Skin of body (tissue), 2 donors: Measurements from ENCODE around the gene HPSE2. TPM values are rescaled to one million over a fixed set of nuclear protein-coding genes. Genes with fewer than 3 reads are reported as not detected.
A peak's percentile ranks its signal among the peaks of the same experiment; 100 is the strongest.

Source experiments
- DNase-seq: peaks from one replicate; lab custom pipeline; 2025; lab: John Stamatoyannopoulos, UW
- total RNA-seq: library from RNA; depleted of rRNA; stranded (reverse); fragments of >200 nt; gene quantifications from one replicate; pipeline ENCODE4 v1.2.3, GENCODE V29; 2014

The HPSE2 gene
- total RNA-seq, 1 donor from 2014 or later: 3.1 TPM

DNA sequence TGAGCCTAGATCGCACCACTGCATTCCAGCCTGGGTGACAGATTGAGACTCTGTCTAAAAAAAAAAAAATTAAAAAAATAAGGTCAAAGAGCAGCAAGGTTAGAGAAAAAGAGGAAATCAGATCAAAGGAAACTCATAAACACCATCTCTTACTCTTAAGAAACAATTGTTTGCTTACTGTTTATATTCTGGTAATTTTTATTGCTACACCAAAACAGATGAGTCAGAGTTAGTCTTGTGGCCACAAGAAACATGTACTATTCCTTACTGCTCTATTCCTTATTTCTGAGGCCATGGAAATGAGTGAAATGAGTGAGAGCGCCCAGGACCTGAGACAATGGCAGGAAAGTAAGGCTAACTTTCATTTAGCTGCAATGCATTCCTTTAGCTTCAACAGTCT, 387.3 kb downstream of the HPSE2 start:
- DNase-seq: no peak

DNA sequence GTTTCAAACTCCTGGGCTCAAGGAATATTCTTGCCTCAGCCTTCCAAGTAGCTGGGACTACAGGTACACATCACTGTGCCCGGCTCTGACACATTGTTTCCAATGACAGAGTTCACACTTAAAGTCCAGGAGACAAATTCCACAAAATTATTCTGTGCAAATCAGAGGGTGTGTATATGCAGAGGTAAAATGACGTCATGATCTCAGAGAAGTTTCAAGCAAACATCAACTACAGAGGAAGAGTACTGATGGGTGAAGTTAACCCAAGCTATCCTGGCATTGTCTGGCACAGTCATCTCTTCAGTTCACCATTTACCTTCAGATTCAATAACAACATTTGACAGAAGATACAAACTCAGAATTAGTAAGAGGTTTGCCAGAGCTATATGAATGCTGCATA, 388.9 kb downstream of the HPSE2 start:
- DNase-seq: no peak

DNA sequence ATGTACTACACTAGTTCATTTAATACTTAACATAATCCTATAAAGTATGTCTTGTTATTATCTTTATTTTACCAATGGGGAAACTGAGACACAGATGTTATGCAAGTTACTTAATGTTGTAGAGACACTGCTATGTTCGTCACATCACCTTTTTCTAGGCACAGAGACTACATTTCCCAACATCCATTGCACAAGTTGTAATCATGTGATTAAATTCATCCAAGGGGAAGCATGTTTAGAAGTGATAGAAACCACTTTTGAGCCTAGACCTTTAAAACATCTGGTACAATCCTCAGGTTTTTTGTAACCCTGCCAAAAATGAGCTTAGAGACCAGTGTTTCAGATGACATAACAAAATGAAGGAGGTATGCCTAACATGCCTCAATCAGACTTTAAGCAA, 402.1 kb downstream of the HPSE2 start:
- DNase-seq: no peak

DNA sequence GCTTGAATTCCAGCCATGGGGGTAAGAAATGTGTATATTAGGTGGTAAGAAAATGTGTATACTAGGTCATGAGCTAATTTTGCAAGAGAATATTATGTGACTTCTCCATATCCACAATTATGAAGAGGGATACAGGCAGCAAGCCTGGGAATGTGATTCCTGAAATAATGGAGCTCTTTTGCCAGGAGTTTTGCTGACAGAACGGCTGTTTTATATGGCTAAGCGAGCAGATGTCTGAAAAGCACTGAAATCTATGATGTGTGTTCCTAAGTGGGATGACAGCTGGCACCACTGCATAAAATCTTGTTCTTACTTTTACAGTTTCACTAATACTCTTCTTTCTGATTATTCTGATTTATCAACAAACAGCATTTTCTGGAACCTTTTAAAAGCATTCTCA, 402.9 kb downstream of the HPSE2 start:
- DNase-seq: peak; percentile 51

DNA sequence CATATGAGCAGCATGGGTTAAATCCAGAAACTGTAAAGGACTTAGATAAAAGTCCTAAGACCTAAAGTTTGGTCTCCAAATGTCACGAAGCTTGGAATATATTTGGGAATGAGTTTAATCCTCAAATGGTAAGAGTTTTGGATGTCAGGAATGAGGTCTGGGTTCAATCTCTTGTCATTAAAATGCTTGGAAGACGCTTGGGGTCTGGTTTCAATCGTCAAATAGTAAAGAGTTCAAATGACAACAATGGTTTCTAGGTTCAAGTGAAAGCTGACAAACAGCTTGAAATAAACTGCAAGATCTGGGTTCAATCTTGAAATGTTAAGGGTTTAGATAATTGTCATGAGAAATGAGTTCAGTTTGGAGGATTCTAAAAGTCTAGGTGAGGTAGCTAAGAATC, 403.5 kb downstream of the HPSE2 start:
- peak; percentile 71 for DNase-seq

DNA sequence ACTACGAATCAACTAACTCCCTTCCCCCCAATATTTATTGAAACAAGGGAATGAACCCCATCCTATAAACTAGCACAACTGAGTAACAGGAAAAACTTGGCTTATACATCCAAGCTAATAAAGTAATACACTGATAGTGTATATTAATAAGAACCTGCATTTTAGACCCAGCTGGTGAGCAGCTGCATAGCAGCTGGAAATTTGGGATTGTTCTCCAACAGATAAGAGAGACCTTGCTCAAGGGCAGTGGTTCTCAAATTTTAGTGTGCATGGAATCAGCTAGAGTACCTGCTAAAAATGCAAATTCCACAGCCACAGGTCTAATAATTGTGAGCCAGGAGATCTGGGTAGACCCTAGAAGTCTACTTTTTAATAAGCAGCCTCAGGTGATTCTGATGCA, 404.3 kb downstream of the HPSE2 start:
- no peak for DNase-seq

DNA sequence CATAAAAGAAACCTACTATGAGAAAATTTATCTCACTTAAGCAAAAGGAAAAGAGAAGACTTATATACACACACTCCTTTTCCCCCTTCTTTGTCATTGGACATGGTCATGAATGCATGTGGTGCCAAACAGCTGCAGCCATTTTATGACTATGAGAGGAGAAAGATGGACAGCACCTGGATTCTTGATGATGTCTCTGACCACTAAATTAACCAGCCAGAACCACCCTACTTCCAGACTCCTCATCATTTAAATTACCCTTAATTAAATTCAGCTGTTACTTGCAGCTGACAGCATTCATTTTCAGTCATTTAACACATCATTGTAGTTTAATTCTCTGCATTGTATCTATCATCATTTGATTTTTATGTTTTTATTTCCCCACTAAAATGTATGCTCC, 409.9 kb downstream of the HPSE2 start:
- no peak for DNase-seq

DNA sequence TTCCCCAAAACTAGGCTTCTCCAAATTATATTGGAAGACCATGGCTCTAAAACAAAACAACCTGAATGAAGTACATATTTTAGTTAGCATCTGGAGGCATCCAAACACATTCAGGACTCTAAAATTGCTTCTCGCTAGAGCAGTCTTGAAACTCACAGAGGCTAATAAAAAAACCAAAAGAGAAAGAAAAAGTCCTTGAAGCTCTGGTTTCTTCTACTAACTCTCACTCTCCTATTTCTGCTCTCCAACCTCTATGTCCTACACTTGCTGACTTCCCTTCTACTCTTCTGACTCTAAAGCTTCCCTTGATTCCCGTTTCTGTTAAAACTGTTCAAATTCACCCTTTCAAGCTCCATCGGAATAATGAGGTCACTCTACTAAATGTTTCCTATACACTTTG, 418.3 kb downstream of the HPSE2 start:
- no peak for DNase-seq

DNA sequence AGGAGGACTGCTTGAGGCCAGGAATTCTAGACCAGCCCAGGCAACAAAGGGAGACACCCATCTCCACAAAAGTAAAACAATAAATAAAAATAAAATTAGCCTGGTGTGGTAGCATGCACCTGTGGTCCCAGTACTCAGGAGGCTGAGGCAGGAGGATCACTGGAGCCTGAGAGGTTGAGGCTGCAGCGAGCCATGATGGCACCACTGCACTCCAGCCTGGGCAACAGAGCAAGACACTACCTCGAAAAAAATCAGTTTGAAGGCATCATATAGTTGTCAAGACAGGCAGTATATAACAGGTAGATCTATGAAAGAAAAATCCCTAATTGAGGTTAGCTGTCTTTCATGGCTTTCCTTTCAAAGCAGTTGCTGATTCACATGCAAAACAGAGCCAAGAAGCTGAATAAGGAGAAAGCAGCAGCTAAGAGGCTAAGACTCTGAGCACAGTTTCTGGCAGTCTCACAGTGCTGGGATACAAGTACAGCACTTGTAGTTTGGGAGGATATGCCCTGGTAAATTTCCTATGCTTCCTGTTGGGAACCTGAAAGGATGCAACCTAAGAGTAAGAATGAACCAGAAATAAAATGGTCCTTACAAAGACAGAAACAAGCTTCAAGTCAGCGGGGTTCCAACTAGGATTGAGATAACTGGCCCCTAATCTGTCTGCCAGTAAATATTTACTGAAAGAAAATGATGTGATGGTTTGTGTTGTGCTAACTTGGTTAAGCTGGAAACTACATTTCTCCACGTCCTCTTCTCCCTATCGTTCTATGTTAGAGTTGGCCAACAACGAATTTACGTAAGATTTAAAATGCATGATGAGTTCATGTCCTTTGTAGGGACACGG, 420.4 kb downstream of the HPSE2 start:
- DNase-seq: no peak

DNA sequence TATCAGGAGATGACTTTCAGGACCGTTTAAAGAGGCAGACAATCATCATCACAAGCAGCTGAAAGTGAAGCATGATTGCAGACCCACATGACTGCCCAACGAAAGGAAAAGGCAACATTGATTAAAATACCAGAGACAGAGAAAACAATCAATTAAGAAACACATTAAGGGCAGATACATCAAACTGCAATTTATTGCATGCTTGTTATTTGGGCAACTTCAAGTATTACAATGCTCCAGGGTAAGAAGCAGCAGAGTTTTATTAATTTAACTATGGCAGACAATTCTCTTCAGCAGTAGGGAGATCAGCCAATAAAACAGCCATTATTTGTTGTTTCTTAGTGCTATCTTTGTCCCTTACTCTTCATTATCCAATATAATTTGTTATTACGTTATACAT, 421.2 kb downstream of the HPSE2 start:
- no peak for DNase-seq

DNA sequence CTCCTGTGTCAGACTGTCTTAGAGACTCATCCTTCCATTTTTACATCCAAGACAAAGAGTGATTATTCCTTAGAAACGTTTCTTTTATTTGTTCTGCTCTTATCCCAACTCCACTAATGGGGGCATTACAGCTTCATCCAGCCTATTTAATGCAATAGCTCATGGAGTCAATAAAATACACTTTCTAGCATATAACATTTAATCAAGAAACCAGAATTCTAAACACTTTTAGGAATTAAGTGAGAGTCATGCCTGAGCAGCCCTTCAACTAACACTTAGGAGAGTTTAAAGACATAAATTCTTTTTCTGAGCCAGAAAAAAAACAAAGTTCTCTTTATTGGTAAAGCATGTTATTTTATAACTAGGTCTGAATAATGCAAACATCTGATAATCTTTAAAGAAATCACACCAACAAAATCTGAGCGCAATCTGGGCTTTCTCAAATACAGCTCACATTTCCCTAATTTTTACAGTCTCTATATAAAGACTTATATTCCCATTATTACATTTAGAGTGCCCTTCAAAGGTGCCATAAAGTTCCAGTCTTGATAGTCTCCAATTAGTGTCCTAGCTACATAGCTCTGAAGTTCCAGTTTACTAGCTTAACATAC, 427.3 kb downstream of the HPSE2 start:
- DNase-seq: no peak

DNA sequence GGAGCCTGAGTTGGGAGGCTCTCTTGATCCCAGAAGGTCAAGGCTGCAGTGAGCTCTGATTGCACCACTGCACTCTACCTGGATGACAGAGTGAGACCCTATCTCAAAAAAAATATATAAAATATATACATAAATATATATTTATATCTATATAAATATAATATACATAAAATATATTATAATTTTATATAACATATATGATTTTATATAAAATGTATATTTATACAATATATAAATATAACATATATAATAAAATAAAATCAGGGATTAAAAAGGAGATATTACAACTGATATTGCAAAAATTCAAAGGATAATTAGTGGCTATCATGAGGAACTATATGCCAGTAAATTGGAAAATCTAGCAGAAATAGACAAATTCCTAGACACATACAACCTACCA, 435.4 kb downstream of the HPSE2 start:
- DNase-seq: no peak

DNA sequence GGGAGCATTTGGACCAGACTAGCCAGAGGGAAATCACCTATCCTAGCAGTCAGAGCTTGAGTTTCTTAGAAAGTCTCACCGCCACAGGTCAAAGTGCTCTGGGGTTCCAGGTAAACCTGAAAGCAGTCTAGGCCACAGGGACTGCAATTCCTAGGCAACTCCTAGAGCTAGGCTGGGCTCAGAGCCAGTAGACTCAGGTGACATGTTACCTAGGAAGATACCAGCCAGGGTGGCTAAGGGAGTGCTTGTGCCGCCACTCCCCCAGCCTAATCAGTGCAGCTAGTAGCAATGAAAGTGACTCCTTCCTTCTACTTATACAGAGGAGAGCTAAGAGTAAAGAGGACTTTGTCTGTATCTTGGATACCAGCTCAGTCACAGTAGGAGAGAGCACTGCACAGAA, 440.2 kb downstream of the HPSE2 start:
- DNase-seq: no peak

DNA sequence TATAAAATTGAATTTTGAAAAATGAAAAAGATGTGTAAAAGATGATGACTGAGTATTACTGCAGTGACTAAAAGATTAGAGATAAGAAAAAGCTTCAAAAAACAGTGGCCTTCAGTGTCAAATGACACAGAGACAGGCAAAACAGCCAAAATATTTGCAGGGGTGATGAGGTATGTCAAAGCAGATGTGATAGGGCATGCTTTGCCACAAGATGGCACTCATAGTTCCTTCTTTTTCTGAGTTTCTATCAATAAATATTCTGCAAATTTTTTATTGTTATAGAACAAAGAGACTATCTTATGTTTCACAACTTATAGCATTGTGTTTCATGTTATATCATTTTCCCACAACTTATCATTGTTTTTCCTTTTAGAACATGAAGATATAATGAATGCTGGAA, 444.8 kb downstream of the HPSE2 start:
- DNase-seq: no peak

DNA sequence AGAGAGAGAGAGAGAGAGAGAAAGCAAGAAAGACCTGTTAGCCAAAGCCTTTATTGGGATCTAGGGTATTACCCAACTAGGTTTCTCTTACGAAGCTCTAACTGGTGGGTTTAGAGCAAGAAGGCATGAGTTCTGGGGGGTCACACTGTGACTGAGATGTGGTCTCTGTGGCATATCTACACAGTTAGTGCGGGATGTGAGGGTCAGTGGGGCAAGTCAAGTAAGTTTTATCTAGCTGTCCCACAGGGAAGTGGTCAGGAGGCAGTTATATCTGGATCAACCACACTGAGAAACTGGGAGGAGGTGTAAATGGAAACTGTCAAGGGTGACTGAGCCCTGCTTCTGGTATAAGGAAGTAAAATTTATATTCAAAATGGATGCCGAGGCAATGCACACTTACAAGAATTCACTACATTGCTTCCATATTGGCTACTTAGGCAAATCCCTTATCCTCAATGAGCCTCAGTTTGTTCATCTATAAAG, 457.3 kb downstream of the HPSE2 start:
- DNase-seq: no peak

DNA sequence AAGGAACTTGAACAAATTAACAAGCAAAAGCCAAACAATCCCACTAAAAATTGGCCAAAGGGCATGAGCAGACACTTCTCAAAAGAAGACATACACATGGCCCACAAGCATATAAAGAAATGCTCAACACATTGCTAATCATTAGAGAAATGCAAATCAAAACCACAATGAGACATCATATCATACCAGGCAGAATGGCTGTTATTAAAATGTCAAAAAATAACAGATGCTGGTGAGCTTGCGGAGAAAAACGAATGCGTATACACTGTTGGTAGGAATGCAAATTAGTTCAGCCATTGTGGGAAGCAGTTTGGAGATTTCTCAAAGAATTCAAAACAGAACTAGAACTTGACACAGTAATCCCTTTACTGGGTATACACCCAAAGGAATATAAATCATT, 477.2 kb downstream of the HPSE2 start:
- peak; percentile 66 for DNase-seq

DNA sequence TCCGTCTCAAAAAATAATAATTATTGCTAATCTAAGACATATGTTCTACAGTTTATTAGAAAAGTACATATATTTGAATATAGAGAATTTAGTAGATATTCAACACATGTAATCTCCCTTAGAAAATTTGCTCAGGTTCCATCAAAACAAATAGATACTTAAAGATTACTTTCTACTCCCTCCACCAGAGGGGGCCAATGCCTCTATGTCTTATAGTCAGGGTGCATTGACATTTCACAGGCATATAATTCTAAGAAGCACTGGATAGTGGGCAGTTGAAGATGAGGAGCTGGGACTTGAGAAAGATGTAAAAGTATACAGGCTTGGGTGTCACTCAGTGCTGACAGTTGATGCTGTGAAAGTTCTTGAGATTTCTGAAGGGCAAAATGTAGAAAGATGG, 487.4 kb downstream of the HPSE2 start:
- no peak for DNase-seq

DNA sequence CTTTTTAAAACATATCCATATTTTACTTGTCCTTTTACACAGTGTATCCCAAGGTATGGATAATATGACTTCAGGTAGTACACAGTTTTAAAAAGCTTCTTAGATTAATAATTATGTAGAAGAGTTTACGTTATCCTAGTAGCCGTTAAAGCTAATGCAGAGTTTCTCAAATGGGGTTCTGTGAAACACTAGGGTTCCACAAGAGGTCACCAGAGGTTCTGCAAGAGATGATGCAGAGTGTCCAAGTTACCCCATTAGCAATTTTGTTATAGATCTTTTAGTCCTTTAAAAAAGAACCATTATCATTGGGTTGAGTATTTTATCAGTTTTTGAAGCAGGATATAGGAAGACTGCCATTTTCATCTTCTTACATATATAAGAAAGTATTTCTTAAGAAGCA, 490.0 kb downstream of the HPSE2 start:
- DNase-seq: no peak

DNA sequence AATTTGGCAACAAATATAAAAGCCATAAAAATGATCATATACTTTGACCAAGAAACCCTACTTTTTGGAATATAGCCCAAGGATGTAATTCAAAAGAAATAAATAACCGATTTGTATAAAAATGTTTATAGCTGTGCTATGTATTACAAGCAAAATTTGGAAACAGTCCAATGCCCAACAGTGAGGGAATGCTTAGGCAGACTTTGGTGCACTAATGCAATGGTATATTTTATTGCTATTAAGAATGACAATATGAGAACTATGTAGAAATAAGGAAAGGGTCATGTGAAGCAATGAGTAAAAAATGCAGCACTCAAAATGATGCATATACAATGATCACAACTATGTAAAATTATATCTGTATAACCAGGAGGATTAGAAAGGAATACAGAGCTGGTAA, 515.1 kb downstream of the HPSE2 start:
- no peak for DNase-seq

DNA sequence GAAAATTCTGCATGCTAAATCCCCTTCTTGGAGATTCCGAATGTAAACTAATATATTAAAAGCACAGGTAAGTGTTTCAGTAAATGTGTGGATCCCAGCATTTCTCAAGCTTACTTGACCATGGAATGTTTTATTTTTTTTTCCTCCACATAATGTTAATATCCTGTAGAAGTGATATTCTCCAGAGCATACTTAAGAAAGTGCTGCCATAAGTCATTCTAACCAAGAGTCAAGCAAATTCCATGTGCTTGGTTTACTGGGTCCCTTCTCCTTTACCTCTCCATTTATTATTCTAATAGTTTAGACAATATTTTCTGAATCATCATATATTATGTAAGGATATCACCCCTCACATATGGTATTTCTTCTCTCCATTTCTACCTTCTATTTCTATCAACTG, 522.1 kb downstream of the HPSE2 start:
- no peak for DNase-seq

DNA sequence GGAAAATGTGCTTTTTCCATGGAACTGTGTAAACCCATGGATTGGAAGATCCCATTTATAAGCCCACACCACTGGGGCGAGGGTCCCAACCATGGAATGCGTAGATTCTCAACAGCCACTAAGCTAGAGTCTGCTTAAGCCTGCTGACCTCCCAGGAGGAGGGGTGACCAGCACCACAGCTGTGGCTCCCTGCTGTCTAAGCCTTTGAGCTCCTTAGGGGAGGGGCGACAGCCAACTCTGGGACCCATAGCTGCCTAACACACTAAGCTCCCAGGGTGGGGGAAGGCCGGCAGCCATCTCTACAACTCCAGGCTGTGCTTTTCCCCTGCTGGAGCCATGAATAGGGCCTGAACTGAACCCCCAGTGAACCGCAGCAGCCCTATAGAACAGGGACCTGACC, 539.1 kb downstream of the HPSE2 start:
- no peak for DNase-seq

DNA sequence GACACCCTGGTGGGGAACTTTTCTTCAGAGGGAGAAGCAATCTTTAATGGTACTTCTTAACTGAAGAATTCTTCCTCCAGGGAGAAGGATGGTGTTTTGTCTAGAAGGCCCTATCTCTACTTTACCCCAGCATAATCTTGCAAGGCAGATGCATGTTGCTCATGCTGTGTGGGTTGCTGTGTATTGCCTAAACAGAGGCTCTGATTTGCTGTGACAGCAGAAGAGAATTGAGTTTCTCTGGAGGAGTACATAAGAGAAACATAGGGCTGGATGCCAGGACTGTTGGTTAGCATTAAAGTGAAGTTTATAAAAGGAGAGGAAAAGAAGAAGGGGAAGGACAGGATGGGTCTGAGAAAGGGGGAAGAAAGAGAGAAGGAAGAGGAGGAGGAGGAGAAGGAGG, 540.8 kb downstream of the HPSE2 start:
- no peak for DNase-seq

DNA sequence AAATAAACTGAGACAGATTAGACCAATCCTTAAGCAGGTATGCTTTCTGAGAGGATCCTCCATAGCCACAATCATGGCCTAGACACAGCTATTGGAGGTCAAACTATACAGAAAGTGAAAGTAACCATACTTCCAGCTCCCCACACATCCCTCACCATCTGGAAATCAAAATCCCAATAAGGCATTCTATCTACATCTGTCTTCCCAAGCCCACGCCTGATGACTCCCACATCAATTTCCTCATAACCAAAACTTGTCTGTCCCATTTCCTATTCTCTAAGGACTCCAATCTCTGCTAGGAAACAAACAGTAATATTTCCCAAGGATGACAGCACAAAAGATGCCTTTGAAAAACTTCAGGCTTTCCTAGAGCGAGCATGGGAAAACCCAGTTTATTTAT, 541.6 kb downstream of the HPSE2 start:
- no peak for DNase-seq
